H1 (cell line): ENCODE data around the gene C1orf116. TPM values are rescaled to one million over a fixed set of nuclear protein-coding genes. Genes with fewer than 3 reads are reported as not detected.

Experiments
- CTCF ChIA-PET: fragments of 300-600 bp; sonication (Branson Sonifier 250); formaldehyde crosslinking; loops from one replicate; lab custom pipeline; 2021; ENCODE audit not compliant: partially characterized antibody; lab: Charles Lee
- POLR2A ChIA-PET: fragments of 300-600 bp; sonication (Branson Sonifier 250); formaldehyde crosslinking; loops from one replicate; lab custom pipeline; 2021; ENCODE audit warnings: inconsistent platforms; ENCODE audit not compliant: partially characterized antibody; lab: Charles Lee
- DNase-seq, 2 experiments: peaks; one replicate each; pipeline versions ENCODE4 v3.0.0 to v3.0.0-alpha.2; 2010 to 2022; ENCODE audit warnings: low spot score in 2 of 2, low read depth in 1 of 2, mixed read lengths in 1 of 2
- FAIRE-seq: peaks from 2 replicates; lab custom pipeline; 2011; peaks lifted over from hg19 to GRCh38; lab: Jason Lieb, UNC
- H2AFZ ChIP-seq: 2 replicates; pipeline ENCODE4 v1.8.1; 2012; ENCODE audit warnings: low read length, inconsistent platforms
- H2AK5ac ChIP-seq: 2 replicates; pipeline ENCODE4 v1.6.1; 2013; ENCODE audit warnings: low read depth, low read length
- H2BK120ac ChIP-seq: replicated peaks from 2 replicates; pipeline ENCODE3; 2013; ENCODE audit warnings: low read depth, low read length, inconsistent platforms
- H2BK12ac ChIP-seq: 2 replicates; pipeline ENCODE4 v1.6.1; 2013; ENCODE audit warnings: low read depth, low read length
- H2BK15ac ChIP-seq: 2 replicates; pipeline ENCODE4 v1.6.1; 2013; ENCODE audit warnings: low read length
- H2BK20ac ChIP-seq: 2 replicates; pipeline ENCODE4 v1.6.1; 2013; ENCODE audit warnings: low read length
- H2BK5ac ChIP-seq: 2 replicates; pipeline ENCODE4 v1.6.1; 2013; ENCODE audit warnings: low read depth, low read length
- H3K14ac ChIP-seq: 2 replicates; pipeline ENCODE4 v1.6.1; 2013; ENCODE audit warnings: inconsistent platforms; ENCODE audit not compliant: insufficient read length
- H3K18ac ChIP-seq: 2 replicates; pipeline ENCODE4 v1.6.1; 2013; ENCODE audit warnings: low read length; ENCODE audit errors: extremely low read depth
- H3K23ac ChIP-seq: 2 replicates; pipeline ENCODE4 v1.6.1; 2013; ENCODE audit warnings: inconsistent platforms; ENCODE audit not compliant: insufficient read length
- H3K23me2 ChIP-seq: 2 replicates; pipeline ENCODE4 v1.6.1; 2013; ENCODE audit warnings: low read depth, low read length
- H3K27ac ChIP-seq: 2 replicates; pipeline ENCODE4 v1.6.1; 2011; ENCODE audit warnings: low read depth, low read length, inconsistent platforms
- H3K27me3 ChIP-seq, 4 experiments: replicated peaks in 1 of 4; 1 replicate in 1 of 4; 2 replicates in 3 of 4; pipeline versions ENCODE4 v1.6.1 to v1.8.1; 2011 to 2013; ENCODE audit warnings: low read length in 3 of 4, mild to moderate bottlenecking in 3 of 4, inconsistent platforms in 2 of 4, mixed read lengths in 2 of 4, moderate library complexity in 1 of 4; ENCODE audit not compliant: control insufficient read depth in 3 of 4, insufficient read depth in 3 of 4; ENCODE audit errors: extremely low read depth in 1 of 4
- H3K36me3 ChIP-seq, 4 experiments: 2 replicates each; pipeline versions ENCODE4 v1.6.1 to v1.8.1; 2011 to 2013; ENCODE audit warnings: mild to moderate bottlenecking in 4 of 4, low read length in 3 of 4, moderate library complexity in 2 of 4, control low read depth in 1 of 4, inconsistent platforms in 1 of 4; ENCODE audit not compliant: insufficient read depth in 4 of 4, control insufficient read depth in 2 of 4
- H3K4ac ChIP-seq: replicated peaks from 2 replicates; pipeline ENCODE3; 2013; ENCODE audit warnings: low read length, low read depth, mixed read lengths, inconsistent platforms; ENCODE audit not compliant: insufficient read length
- H3K4me1 ChIP-seq, 4 experiments: replicated peaks in 1 of 4; 1 replicate in 1 of 4; 2 replicates in 3 of 4; pipeline versions ENCODE4 v1.6.1 to v1.8.1; 2011 to 2013; ENCODE audit warnings: low read length in 3 of 4, inconsistent platforms in 2 of 4, mixed read lengths in 1 of 4; ENCODE audit not compliant: insufficient read depth in 4 of 4, control insufficient read depth in 3 of 4
- H3K4me2 ChIP-seq, 2 experiments: 2 replicates each; pipeline versions ENCODE4 v1.6.1 to v1.8.1; 2011 to 2013; ENCODE audit warnings: low read depth in 2 of 2, low read length in 2 of 2, control low read depth in 1 of 2, inconsistent platforms in 1 of 2, mild to moderate bottlenecking in 1 of 2; ENCODE audit not compliant: insufficient read depth in 1 of 2
- H3K4me3 ChIP-seq, 4 experiments: fragments of 200-600, 300-600 bp in 1 of 4; sonication (generic), shearing (Covaris generic), sonication (Bioruptor Twin) in 1 of 4; 2 replicates each; pipeline versions ENCODE4 v1.5.1 to v1.8.1; 2011 to 2016; ENCODE audit warnings: low read length in 4 of 4, low read depth in 3 of 4, control low read depth in 2 of 4, inconsistent platforms in 2 of 4, mild to moderate bottlenecking in 2 of 4, mixed read lengths in 1 of 4, moderate library complexity in 1 of 4; ENCODE audit not compliant: insufficient read depth in 2 of 4; ENCODE audit errors: extremely low read depth in 1 of 4
- H3K56ac ChIP-seq: replicated peaks from 2 replicates; pipeline ENCODE3; 2013; ENCODE audit warnings: low read depth, mild to moderate bottlenecking, mixed read lengths, low read length, inconsistent platforms; ENCODE audit not compliant: insufficient read length
- H3K79me1 ChIP-seq: 2 replicates; pipeline ENCODE4 v1.6.1; 2013; ENCODE audit warnings: low read depth, low read length, control low read depth
- H3K79me2 ChIP-seq, 2 experiments: 2 replicates each; pipeline versions ENCODE4 v1.6.1 to v1.8.1; 2012 to 2013; ENCODE audit warnings: low read length in 2 of 2, mild to moderate bottlenecking in 2 of 2, inconsistent platforms in 1 of 2; ENCODE audit not compliant: insufficient read depth in 2 of 2, control insufficient read depth in 1 of 2
- H3K9ac ChIP-seq, 4 experiments: replicated peaks in 1 of 4; 1 replicate in 1 of 4; 2 replicates in 3 of 4; pipeline versions ENCODE4 v1.6.1 to v1.8.1; 2011 to 2013; ENCODE audit warnings: low read depth in 3 of 4, low read length in 3 of 4, control low read depth in 2 of 4, mild to moderate bottlenecking in 2 of 4, moderate library complexity in 2 of 4, inconsistent platforms in 1 of 4; ENCODE audit errors: extremely low read depth in 1 of 4
- H3K9me3 ChIP-seq, 2 experiments: 2 replicates each; pipeline versions ENCODE4 v1.6.1 to v1.8.1; 2012 to 2013; ENCODE audit warnings: mild to moderate bottlenecking in 2 of 2, moderate library complexity in 2 of 2, control low read depth in 1 of 2, inconsistent platforms in 1 of 2, low read depth in 1 of 2, low read length in 1 of 2, mixed read lengths in 1 of 2; ENCODE audit not compliant: insufficient read depth in 2 of 2
- H4K20me1 ChIP-seq, 2 experiments: replicated peaks in 1 of 2; 2 replicates each; pipeline versions ENCODE3 to v1.8.1; 2011 to 2013; ENCODE audit warnings: inconsistent platforms in 2 of 2, low read length in 2 of 2, mild to moderate bottlenecking in 1 of 2; ENCODE audit not compliant: insufficient read depth in 2 of 2, control insufficient read depth in 1 of 2
- H4K5ac ChIP-seq: 2 replicates; pipeline ENCODE4 v1.6.1; 2013; ENCODE audit warnings: low read length, low read depth, mixed read lengths, inconsistent platforms; ENCODE audit not compliant: insufficient read length
- H4K8ac ChIP-seq: 2 replicates; pipeline ENCODE4 v1.8.0; 2013; ENCODE audit warnings: mild to moderate bottlenecking, moderate library complexity, low read length, inconsistent platforms; ENCODE audit not compliant: insufficient read depth; ENCODE audit errors: extremely low read depth
- H4K91ac ChIP-seq: replicated peaks from 2 replicates; pipeline ENCODE3; 2013; ENCODE audit warnings: low read length, mixed read lengths, inconsistent platforms; ENCODE audit not compliant: insufficient read length
- ASH2L ChIP-seq: fragments of 200-600, 300-600 bp; sonication (generic); IDR thresholded peaks from one replicate; pipeline ENCODE4 v1.7.1; 2017; ENCODE audit warnings: low read length
- BACH1 ChIP-seq: IDR thresholded peaks from 2 replicates; pipeline ENCODE4 v1.6.1; 2012; ENCODE audit warnings: low read length, improper control_type of control experiment
- CHD2 ChIP-seq: IDR thresholded peaks from 2 replicates; pipeline ENCODE4 v1.6.1; 2012; ENCODE audit warnings: low read length, improper control_type of control experiment
- EP300 ChIP-seq, 2 experiments: IDR thresholded peaks; 1 replicate in 1 of 2; 2 replicates in 1 of 2; pipeline ENCODE4 v1.6.1; 2011 to 2012; ENCODE audit warnings: low read depth in 2 of 2, low read length in 2 of 2, mild to moderate bottlenecking in 2 of 2, borderline replicate concordance in 1 of 2, inconsistent platforms in 1 of 2, moderate library complexity in 1 of 2
- HDAC6 ChIP-seq: IDR thresholded peaks from one replicate; pipeline ENCODE4 v1.7.1; 2012; ENCODE audit warnings: low read depth, mild to moderate bottlenecking, inconsistent platforms, low read length, moderate library complexity
- NRF1 ChIP-seq: IDR thresholded peaks from 2 replicates; pipeline ENCODE4 v1.6.1; 2011; ENCODE audit warnings: mild to moderate bottlenecking, low read depth, low read length, improper control_type of control experiment
- TAF1 ChIP-seq: IDR thresholded peaks from 2 replicates; pipeline ENCODE4 v1.6.1; 2011; ENCODE audit warnings: mild to moderate bottlenecking, low read depth, low read length
- WGBS, 2 experiments: shearing (Covaris generic) in 1 of 2; methylation state at CpG; one replicate each; pipeline versions ENCODE4 v1.1.6 to v1.1.7; 2013 to 2015; ENCODE audit warnings: low lambda C conversion rate in 2 of 2, mixed read lengths in 2 of 2, inconsistent platforms in 1 of 2, low coverage in 1 of 2, missing lambda C conversion rate in 1 of 2; ENCODE audit not compliant: insufficient replicate concordance in 2 of 2, insufficient coverage in 1 of 2, insufficient read length in 1 of 2; ENCODE audit errors: extremely low coverage in 1 of 2, missing lambda C conversion rate in 1 of 2; 5-methylcytosine and 5-hydroxymethylcytosine counted together
- polyA plus RNA-seq, 7 experiments: library from polyadenylated mRNA; depleted of rRNA in 3 of 7; stranded (reverse) in 5 of 7; unstranded in 2 of 7; fragments of >200 nt in 5 of 7; fragments of 200-250 nt in 2 of 7; gene quantifications; 1 replicate in 5 of 7; 2 replicates in 1 of 7; 4 replicates in 1 of 7; pipeline versions ENCODE4 v1.2.1 to v1.2.3, GENCODE V29; 2011 to 2013; ENCODE audit warnings: missing spikeins in 2 of 7, mixed read lengths in 2 of 7
- total RNA-seq: library from RNA; stranded (reverse); fragmentation: NEBNext Ultra II Directional; extraction: Animal tissue kit (Norgen Biotek cat#: 25700); gene quantifications from 2 replicates; pipeline ENCODE4 v1.2.1, GENCODE V29; 2021

The C1orf116 gene
- total and polyA plus RNA-seq, 2 of the 8 experiments (the other 6 are each of a cell fraction or from before 2014, with no cell fraction given), result 2.2 to 3.9 TPM

DNA sequence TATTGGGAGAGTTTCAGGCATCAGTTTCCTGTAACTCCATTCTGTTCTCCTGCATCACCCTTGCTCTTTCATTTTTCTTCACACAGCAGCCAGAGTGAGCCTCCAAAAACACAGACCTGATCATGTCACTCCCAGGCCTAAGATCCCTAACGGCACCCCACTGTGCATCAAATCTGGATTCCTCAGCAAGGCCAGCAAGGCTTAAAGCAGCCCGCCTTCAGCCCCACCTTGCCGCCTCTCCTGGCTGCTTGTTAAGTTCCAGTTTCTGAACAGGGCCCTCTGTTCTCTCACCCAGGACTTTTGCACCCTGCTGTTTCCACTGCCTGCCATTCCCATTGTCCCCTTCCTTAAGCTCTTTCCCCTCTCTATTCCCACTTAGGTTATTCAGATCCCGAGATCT is 29.3 kb downstream of the C1orf116 start:
- Histone ChIP-seq H3K27me3 (no peaks in the 10 kb centered on the region; a peak in 1 of 7 replicates), H4K20me1 (peaks cover 0 to 3% of the 10 kb centered on the region in 2 experiments), H3K79me2 (no peaks in the 10 kb centered on the region), H3K27ac (no peak overlapping the region), H4K91ac (no peak overlapping the region), H3K18ac (no peak overlapping the region), H4K8ac (no peak overlapping the region), H3K9me3 (no peaks in the 10 kb centered on the region), H3K9ac (no peak overlapping the region), H3K23me2 (peaks cover 1% of the 10 kb centered on the region; the same call in 1 of the 2 replicates), H3K4ac (no peak overlapping the region), H3K79me1 (no peaks in the 10 kb centered on the region), H3K56ac (no peak overlapping the region), H4K5ac (no peak overlapping the region), H2BK12ac (no peak overlapping the region), H3K36me3 (no peaks in the 10 kb centered on the region), H3K4me3 (no peak overlapping the region), H3K4me2 (no peak overlapping the region), H3K4me1 (0 out of 7 replicates have a peak, but pooled peaks cover 0 to 2% (median 0%) of the 10 kb centered on the region in 4 experiments), H3K23ac (no peak overlapping the region), H2BK15ac (no peak overlapping the region), H2BK120ac (no peak overlapping the region), H2BK20ac (no peak overlapping the region), H2AK5ac (no peak overlapping the region), H3K14ac (no peak overlapping the region), H2AFZ (no peak overlapping the region), H2BK5ac (no peak overlapping the region)
- no peak for FAIRE-seq
- WGBS, 2 experiments, result 80% methylated on average over 4 of the region's 4 CpGs; no CpG with 5 or more reads in 1 of the 2 experiments
- CTCF ChIA-PET, result interaction anchor here (0.6 to 9.9 kb wide), 15 partner anchors 11 to 693 kb away, joined by 3 to 122 read pairs (median 4); partner anchors contain the start of gene C1orf116
- no peak for DNase-seq
- POLR2A ChIA-PET, result no interaction called here
- no peak for TF ChIP-seq EP300 (IDR thresholded peaks at IDR 0.05; ENCODE audit: borderline replicate concordance in 1 of 2, low read depth in 2 of 2, low read length in 2 of 2)
- TF ChIP-seq CHD2, result no peak
- no peak for TF ChIP-seq BACH1
- no peak for TF ChIP-seq HDAC6
- TF ChIP-seq ASH2L, result no peak
- TF ChIP-seq TAF1, result no peak
- TF ChIP-seq NRF1, result no peak
